Endodermal cell (in vitro differentiated cells): ENCODE measurements around the gene SCARB2. TPM values are rescaled to one million over a fixed set of nuclear protein-coding genes. Genes with fewer than 3 reads are reported as not detected.
A peak's percentile ranks its signal among the peaks of the same experiment; 100 is the strongest.

Experiments
- DNase-seq: peaks from one replicate; pipeline ENCODE4 v3.0.0-alpha.2; 2017
- H3K27ac ChIP-seq: 2 replicates; pipeline ENCODE4 v1.5.1; 2013; ENCODE audit warnings: mild to moderate bottlenecking, low read depth, low read length, moderate library complexity
- H3K27me3 ChIP-seq: 2 replicates; pipeline ENCODE4 v1.6.1; 2013; ENCODE audit warnings: mild to moderate bottlenecking, low read length, moderate library complexity; ENCODE audit not compliant: insufficient read depth, control insufficient read depth, poor library complexity, severe bottlenecking
- H3K36me3 ChIP-seq: 2 replicates; pipeline ENCODE4 v1.7.0; 2013; ENCODE audit warnings: mild to moderate bottlenecking, low read length, moderate library complexity; ENCODE audit not compliant: control insufficient read depth, insufficient read depth
- H3K4me1 ChIP-seq: one replicate; pipeline ENCODE4 v1.7.0; 2013; ENCODE audit warnings: low read length; ENCODE audit not compliant: control insufficient read depth, insufficient read depth
- H3K4me3 ChIP-seq: 2 replicates; pipeline ENCODE4 v1.5.1; 2013; ENCODE audit warnings: mild to moderate bottlenecking, low read length, moderate library complexity
- H3K9ac ChIP-seq: 2 replicates; pipeline ENCODE4 v1.6.1; 2013; ENCODE audit warnings: mild to moderate bottlenecking, low read length, moderate library complexity; ENCODE audit not compliant: poor library complexity, severe bottlenecking; ENCODE audit errors: extremely low read depth
- H3K9me3 ChIP-seq: 2 replicates; pipeline ENCODE4 v1.6.1; 2013; ENCODE audit warnings: mild to moderate bottlenecking, low read length, moderate library complexity; ENCODE audit not compliant: control insufficient read depth
- H3K27ac Mint-ChIP-seq: 2 replicates; pipeline ENCODE4 v1.8.0; 2020; ENCODE audit warnings: mixed read lengths
- H3K27me3 Mint-ChIP-seq: 2 replicates; pipeline ENCODE4 v1.8.0; 2021; ENCODE audit warnings: mild to moderate bottlenecking, mixed read lengths; ENCODE audit not compliant: insufficient read depth
- H3K36me3 Mint-ChIP-seq: 2 replicates; pipeline ENCODE4 v1.8.0; 2020; ENCODE audit warnings: low read depth, mixed read lengths
- H3K4me1 Mint-ChIP-seq: 2 replicates; pipeline ENCODE4 v1.8.0; 2020; ENCODE audit warnings: mixed read lengths
- H3K4me3 Mint-ChIP-seq: 2 replicates; pipeline ENCODE4 v1.8.0; 2020; ENCODE audit warnings: mild to moderate bottlenecking, moderate library complexity, mixed read lengths
- H3K9me3 Mint-ChIP-seq: 2 replicates; pipeline ENCODE4 v1.8.0; 2020; ENCODE audit warnings: mild to moderate bottlenecking, mixed read lengths
- WGBS, 2 experiments: methylation state at CpG; one replicate each; pipeline versions ENCODE4 v1.1.5 to v1.1.7; 2013; ENCODE audit warnings: missing lambda C conversion rate in 2 of 2, mixed read lengths in 1 of 2; ENCODE audit not compliant: insufficient coverage in 1 of 2, insufficient read length in 1 of 2; 5-methylcytosine and 5-hydroxymethylcytosine counted together
- total RNA-seq, 2 donors: library from RNA; stranded (reverse); fragmentation: NEBNext Ultra II Directional in 1 of 2; extraction: Animal tissue kit (Norgen Biotek cat#: 25700) in 1 of 2; gene quantifications; 2 replicates in 1 of 2; 3 replicates in 1 of 2; pipeline ENCODE4 v1.2.1, GENCODE V29; 2021
- TF ChIP-seq, protein P1 (sequence below): fragments of 200-600 bp; sonication (generic); conservative IDR thresholded peaks from 2 replicates; pipeline ENCODE4 v1.5.0; 2021; ENCODE audit warnings: antibody characterized with exemption, mild to moderate bottlenecking

SCARB2 gene
- total RNA-seq, 2 donors from 2014 or later, result 45.8 to 78.5 TPM

DNA sequence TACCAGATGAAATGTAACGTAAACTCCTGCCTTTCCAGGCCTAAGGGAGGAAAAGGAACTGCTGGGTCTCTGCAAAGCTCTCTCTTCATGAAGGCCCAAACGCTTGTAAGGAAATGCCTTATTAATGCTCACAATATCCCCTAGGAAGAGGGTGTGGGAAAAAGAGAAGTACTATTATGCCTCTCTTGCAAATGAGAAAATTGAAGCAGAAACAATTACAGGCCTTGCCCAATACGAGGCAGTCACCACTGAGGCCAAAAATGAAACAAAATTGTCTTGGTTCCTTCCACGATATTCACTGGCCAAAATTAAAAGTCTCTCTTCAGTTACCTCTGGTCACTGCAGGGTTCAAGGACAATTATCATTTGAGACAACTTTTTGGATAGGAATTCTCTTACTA, 3.2 kb downstream of the SCARB2 start:
- no peak overlapping the region for H3K27ac Mint-ChIP-seq
- 93 to 98% methylated on average over 3 of the region's 4 CpGs for WGBS, 2 experiments
- H3K36me3 Mint-ChIP-seq, result no peaks in the 10 kb centered on the region
- TF ChIP-seq, protein P1, sequence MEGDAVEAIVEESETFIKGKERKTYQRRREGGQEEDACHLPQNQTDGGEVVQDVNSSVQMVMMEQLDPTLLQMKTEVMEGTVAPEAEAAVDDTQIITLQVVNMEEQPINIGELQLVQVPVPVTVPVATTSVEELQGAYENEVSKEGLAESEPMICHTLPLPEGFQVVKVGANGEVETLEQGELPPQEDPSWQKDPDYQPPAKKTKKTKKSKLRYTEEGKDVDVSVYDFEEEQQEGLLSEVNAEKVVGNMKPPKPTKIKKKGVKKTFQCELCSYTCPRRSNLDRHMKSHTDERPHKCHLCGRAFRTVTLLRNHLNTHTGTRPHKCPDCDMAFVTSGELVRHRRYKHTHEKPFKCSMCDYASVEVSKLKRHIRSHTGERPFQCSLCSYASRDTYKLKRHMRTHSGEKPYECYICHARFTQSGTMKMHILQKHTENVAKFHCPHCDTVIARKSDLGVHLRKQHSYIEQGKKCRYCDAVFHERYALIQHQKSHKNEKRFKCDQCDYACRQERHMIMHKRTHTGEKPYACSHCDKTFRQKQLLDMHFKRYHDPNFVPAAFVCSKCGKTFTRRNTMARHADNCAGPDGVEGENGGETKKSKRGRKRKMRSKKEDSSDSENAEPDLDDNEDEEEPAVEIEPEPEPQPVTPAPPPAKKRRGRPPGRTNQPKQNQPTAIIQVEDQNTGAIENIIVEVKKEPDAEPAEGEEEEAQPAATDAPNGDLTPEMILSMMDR, result no peak
- H3K27me3 ChIP-seq, result no peaks in the 10 kb centered on the region
- no peak for DNase-seq
- H3K27me3 Mint-ChIP-seq, result no peaks in the 10 kb centered on the region
- peaks cover 9% of the 10 kb centered on the region for H3K4me1 ChIP-seq
- no peak overlapping the region for H3K4me3 Mint-ChIP-seq
- no peak overlapping the region for H3K9ac ChIP-seq
- no peaks in the 10 kb centered on the region for H3K9me3 ChIP-seq
- no peak overlapping the region for H3K27ac ChIP-seq
- H3K9me3 Mint-ChIP-seq, result no peaks in the 10 kb centered on the region
- H3K4me3 ChIP-seq, result no peak overlapping the region
- H3K4me1 Mint-ChIP-seq, result peaks cover 41% of the 10 kb centered on the region
- no peaks in the 10 kb centered on the region for H3K36me3 ChIP-seq

DNA sequence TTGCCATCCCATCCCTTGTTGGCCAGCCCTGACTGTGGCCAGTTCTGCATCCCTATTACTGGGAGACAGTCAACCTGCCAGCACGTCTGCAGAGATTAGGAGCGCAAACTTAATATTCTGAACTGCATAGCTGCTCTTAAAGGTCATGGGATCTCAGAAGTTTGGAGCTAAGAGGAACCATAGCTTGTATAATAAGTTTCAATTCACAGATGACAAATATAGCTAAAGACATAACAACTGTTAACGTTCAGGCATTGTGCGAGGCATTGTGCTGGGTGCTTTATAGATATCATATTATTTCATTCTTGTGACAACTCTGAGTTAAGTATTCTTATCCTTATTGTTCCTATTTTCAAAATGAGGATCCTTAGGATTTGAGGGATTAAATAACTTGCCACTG, 3.7 kb downstream of the SCARB2 start:
- DNase-seq, result no peak
- Histone ChIP-seq H3K27me3 (no peaks in the 10 kb centered on the region), H3K4me3 (no peak overlapping the region), H3K9me3 (no peaks in the 10 kb centered on the region), H3K4me1 (peaks cover 9% of the 10 kb centered on the region), H3K36me3 (no peaks in the 10 kb centered on the region), H3K27ac (no peak overlapping the region), H3K9ac (no peak overlapping the region)
- no peaks in the 10 kb centered on the region for H3K27me3 Mint-ChIP-seq
- peaks cover 38% of the 10 kb centered on the region for H3K4me1 Mint-ChIP-seq
- H3K27ac Mint-ChIP-seq, result no peak overlapping the region
- H3K4me3 Mint-ChIP-seq, result no peak overlapping the region
- H3K9me3 Mint-ChIP-seq, result no peaks in the 10 kb centered on the region
- 98% methylated on average over 4 of the region's 4 CpGs; no CpG with 5 or more reads in 1 of the 2 experiments for WGBS, 2 experiments
- TF ChIP-seq, protein P1, result no peak
- H3K36me3 Mint-ChIP-seq, result no peaks in the 10 kb centered on the region

DNA sequence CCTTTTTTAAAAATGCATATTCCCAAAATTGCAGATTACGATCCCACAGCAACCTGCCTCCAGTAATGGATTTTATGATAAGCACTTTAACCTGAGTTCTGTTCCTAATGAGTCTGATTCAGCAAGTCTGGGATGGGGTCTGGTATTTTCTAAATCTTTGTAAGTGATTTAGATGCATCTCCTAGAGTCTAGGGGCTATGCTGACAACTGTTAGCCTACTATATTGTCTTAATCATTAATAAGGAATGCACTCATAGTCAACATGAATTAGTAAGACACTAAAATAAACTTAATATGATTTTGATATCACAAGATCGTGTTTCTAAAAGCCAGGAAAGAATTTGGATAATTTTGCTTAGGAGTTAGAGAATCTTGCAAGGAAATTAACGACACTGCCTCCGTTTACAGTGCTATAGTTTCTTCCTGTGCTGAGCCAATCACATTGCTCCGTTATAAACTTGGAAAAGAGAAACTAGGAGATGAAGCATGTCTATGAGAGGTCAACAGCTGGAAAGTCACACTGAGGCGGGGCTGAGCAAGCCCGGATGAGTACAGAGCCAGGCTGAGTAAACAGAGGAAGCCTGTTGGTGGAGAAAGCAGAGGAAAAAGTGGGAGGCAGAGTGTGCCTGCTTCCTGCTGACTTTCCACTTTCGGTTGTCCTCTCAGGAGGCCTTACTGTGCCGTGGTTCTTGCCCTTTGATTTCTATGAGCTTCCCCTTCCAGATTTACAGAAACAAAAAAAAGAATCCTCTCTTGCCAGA, 5.4 kb downstream of the SCARB2 start:
- WGBS, 2 experiments, result 77 to 84% methylated on average over 6 to 9 of the region's 9 CpGs
- H3K27ac ChIP-seq, result no peak overlapping the region
- no peaks in the 10 kb centered on the region for H3K27me3 ChIP-seq
- no peaks in the 10 kb centered on the region for H3K36me3 Mint-ChIP-seq
- H3K9me3 Mint-ChIP-seq, result no peaks in the 10 kb centered on the region
- H3K4me1 ChIP-seq, result peaks cover 6% of the 10 kb centered on the region
- H3K9me3 ChIP-seq, result no peaks in the 10 kb centered on the region
- H3K9ac ChIP-seq, result no peak overlapping the region
- H3K27me3 Mint-ChIP-seq, result no peaks in the 10 kb centered on the region
- no peaks in the 10 kb centered on the region for H3K36me3 ChIP-seq
- TF ChIP-seq, protein P1, result no peak
- H3K4me3 ChIP-seq, result no peak overlapping the region
- H3K27ac Mint-ChIP-seq, result peak overlapping the region; percentile 25
- DNase-seq, result no peak
- H3K4me1 Mint-ChIP-seq, result peaks cover 30% of the 10 kb centered on the region
- no peak overlapping the region for H3K4me3 Mint-ChIP-seq
